BJ (cell line): Measurements from ENCODE around the gene CFI. TPM values are rescaled to one million over a fixed set of nuclear protein-coding genes. Genes with fewer than 3 reads are reported as not detected.

Source experiments
- CTCF ChIA-PET: fragments of 350-600 bp; formaldehyde crosslinking; extraction: SDS; loops from one replicate; lab custom pipeline; 2021; ENCODE audit warnings: antibody characterized with exemption, inconsistent platforms; lab: Yijun Ruan, JAX
- POLR2A ChIA-PET: fragments of 300-600 bp; sonication (Branson Sonifier 250); formaldehyde crosslinking; extraction: SDS; loops from one replicate; lab custom pipeline; 2021; ENCODE audit warnings: antibody characterized with exemption; lab: Charles Lee
- DNase-seq: peaks from one replicate; pipeline ENCODE4 v3.0.0-alpha.2; 2011; ENCODE audit warnings: low read depth
- H3K27me3 ChIP-seq: 2 replicates; pipeline ENCODE4 v1.6.0; 2011; ENCODE audit warnings: low read length; ENCODE audit not compliant: control insufficient read depth, insufficient read depth
- H3K36me3 ChIP-seq: 2 replicates; pipeline ENCODE4 v1.5.1; 2011; ENCODE audit warnings: low read length; ENCODE audit not compliant: control insufficient read depth, insufficient read depth
- H3K4me3 ChIP-seq: 2 replicates; pipeline ENCODE4 v1.5.1; 2011; ENCODE audit warnings: low read depth, mild to moderate bottlenecking, control low read depth, low read length
- CTCF ChIP-seq: IDR thresholded peaks from 2 replicates; pipeline ENCODE4 v1.5.1; 2011; ENCODE audit warnings: low read depth, mild to moderate bottlenecking, control low read depth, inconsistent platforms, low read length, moderate library complexity; ENCODE audit not compliant: insufficient read depth
- polyA plus RNA-seq: library from polyadenylated mRNA; depleted of rRNA; stranded (reverse); fragments of >200 nt; gene quantifications from 2 replicates; pipeline ENCODE4 v1.2.3, GENCODE V29; 2011

CFI gene
- polyA plus RNA-seq, 1 experiment: 1.3 TPM

GRCh38 chr4:109836985-109837384 is 35.2 kb upstream of the CFI start:
- CTCF ChIA-PET: no interaction called here
- Histone ChIP-seq H3K27me3 (no peaks in the 10 kb centered on the region), H3K4me3 (no peak overlapping the region), H3K36me3 (no peaks in the 10 kb centered on the region)
- POLR2A ChIA-PET: interaction anchor here (0.6 kb wide), 1 partner anchor 27 kb away, joined by 5 read pairs; no protein-coding TSS in a partner anchor
- DNase-seq: no peak
- TF ChIP-seq CTCF: no peak

- ChIA-PET CTCF (no interaction called here), POLR2A (no interaction called here)
- Histone ChIP-seq H3K36me3 (no peaks in the 10 kb centered on the region), H3K27me3 (no peaks in the 10 kb centered on the region), H3K4me3 (no peak overlapping the region)
- TF ChIP-seq CTCF: no peak
- DNase-seq: no peak
These were observed 32.0 kb upstream of the CFI start for GRCh38 chr4:109833756-109834155.

GRCh38 chr4:109827672-109828071 is 25.9 kb upstream of the CFI start, which contains the start of gene RRH:
RRH (plus strand) TSS chr4:109827972; CDS start chr4:109828028, 56 bp downstream.
- TF ChIP-seq CTCF: no peak
- ChIA-PET POLR2A (no interaction called here), CTCF (interaction anchor here (0.6 to 3.6 kb wide), 5 partner anchors 11 to 400 kb away, joined by 3 to 14 read pairs (median 4); partner anchors contain the start of gene SEC24B)
- DNase-seq: no peak
- Histone ChIP-seq H3K4me3 (no peak within 1 kb of the TSS), H3K27me3 (no peaks in the 10 kb centered on the region), H3K36me3 (peaks cover 2% of the 10 kb centered on the region; the same call in 1 of the 2 replicates)

GRCh38 chr4:109826719-109827118 is 24.9 kb upstream of the CFI start:
- TF ChIP-seq CTCF: peak; percentile 60
- Histone ChIP-seq H3K27me3 (no peaks in the 10 kb centered on the region), H3K36me3 (peaks cover 2% of the 10 kb centered on the region; the same call in 1 of the 2 replicates), H3K4me3 (no peak overlapping the region)
- ChIA-PET CTCF (interaction anchor here (0.9 to 3.6 kb wide), 5 partner anchors 10 to 405 kb away, joined by 3 to 14 read pairs (median 4); partner anchors contain the start of gene SEC24B), POLR2A (no interaction called here)
- no peak for DNase-seq

GRCh38 chr4:109821185-109821584 is 19.4 kb upstream of the CFI start:
- H3K27me3 ChIP-seq: no peaks in the 10 kb centered on the region
- no peak for TF ChIP-seq CTCF
- CTCF ChIA-PET: interaction anchor here (1.4 kb wide), 1 partner anchor 388 kb away, joined by 4 read pairs; the partner anchor contains the start of gene SEC24B
- no peak for DNase-seq
- H3K4me3 ChIP-seq: no peak overlapping the region
- POLR2A ChIA-PET: no interaction called here
- peaks cover 2% of the 10 kb centered on the region for H3K36me3 ChIP-seq
